Heart left ventricle (tissue), 13 donors: ENCODE measurements around the gene EMP2.

Experiments used
- POLR2A ChIP-seq, 2 donors: fragments of 450-650 bp; IDR thresholded peaks; one replicate each; pipeline ENCODE4 v1.6.1; 2017; ENCODE audit warnings: antibody characterized with exemption in 2 of 2, mild to moderate bottlenecking in 2 of 2, moderate library complexity in 2 of 2
- TF ChIP-seq, protein P1 (sequence below), 12 donors: fragments of 200-600 bp; sonication (generic) in 4 of 12; IDR thresholded peaks; one replicate each; pipeline versions ENCODE4 v1.5.0 to v1.8.0; 2018 to 2022; ENCODE audit warnings: antibody characterized with exemption in 12 of 12, mild to moderate bottlenecking in 5 of 12
- donor health status: ischemic (EF 13 %, LVEDD 7.1; RV severe dilation, severe dysfunction).
- donor health status: DM: no; HTN: yes; CAD: no.
- donor health status: DM: no; HTN: no; CAD: no.
- donor health status: ischemic (EF 25% LVEDD 6.9; RV normal size, moderate dysfunction).
- donor health status: ischemic (EF 25% LVEDD 5.7; RV mildly dilated, moderate dysfunction).
- donor health status: ischemic (EF 35%, LVEDD 5.7; RV mildly dilated, moderate dysfunction).
- donor health status: nonischemic (EF 11% LVEDD 7.7; RV severe dilation, severe dysfunction).
- donor health status: DM: yes; HTN: yes; CAD: no.
- donor health status: PGD.
- donor health status: ischemic (EF 29% LVEDD 5.4; RV normal size, mild dysfunction).
- donor health status: nonischemic (EF 23%, LVEDD 6.1; RV moderate dilation, normal function).

DNA sequence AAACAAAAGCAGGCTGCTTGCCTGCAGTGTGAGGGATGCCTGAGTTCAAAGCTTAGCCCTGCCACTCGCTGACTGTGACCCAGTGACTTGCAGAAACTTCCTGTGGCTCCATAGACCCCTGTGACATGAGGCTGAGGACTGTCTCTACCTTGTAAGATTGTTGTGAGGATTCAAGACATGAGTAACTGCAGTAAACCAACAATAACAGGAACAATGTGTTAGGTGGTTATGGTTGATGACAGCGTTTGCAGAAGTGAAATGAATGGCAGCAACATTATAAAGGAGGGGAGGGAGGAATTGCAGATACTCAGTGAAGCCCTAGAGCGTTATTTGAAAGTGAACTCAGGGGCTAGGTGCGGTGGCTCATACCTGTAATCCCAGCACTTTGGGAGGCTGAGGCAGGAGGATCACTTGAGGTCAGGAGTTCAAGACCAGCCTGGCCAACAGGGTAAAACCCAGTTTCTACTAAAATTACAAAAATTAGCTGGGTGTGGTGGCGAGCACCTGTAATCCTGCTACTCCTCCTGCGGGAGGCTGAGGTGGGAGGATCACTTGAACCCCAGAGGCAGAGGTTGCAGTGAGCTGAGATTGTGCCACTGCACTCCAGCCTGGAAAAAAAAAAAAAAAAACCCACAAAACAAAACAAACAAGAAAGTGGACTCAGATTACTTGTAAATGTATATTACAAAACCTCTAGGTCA, 33.5 kb upstream of the EMP2 start:
- TF ChIP-seq, protein P1, sequence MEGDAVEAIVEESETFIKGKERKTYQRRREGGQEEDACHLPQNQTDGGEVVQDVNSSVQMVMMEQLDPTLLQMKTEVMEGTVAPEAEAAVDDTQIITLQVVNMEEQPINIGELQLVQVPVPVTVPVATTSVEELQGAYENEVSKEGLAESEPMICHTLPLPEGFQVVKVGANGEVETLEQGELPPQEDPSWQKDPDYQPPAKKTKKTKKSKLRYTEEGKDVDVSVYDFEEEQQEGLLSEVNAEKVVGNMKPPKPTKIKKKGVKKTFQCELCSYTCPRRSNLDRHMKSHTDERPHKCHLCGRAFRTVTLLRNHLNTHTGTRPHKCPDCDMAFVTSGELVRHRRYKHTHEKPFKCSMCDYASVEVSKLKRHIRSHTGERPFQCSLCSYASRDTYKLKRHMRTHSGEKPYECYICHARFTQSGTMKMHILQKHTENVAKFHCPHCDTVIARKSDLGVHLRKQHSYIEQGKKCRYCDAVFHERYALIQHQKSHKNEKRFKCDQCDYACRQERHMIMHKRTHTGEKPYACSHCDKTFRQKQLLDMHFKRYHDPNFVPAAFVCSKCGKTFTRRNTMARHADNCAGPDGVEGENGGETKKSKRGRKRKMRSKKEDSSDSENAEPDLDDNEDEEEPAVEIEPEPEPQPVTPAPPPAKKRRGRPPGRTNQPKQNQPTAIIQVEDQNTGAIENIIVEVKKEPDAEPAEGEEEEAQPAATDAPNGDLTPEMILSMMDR (IDR thresholded peaks at IDR 0.05): no peak
- TF ChIP-seq POLR2A (IDR thresholded peaks at IDR 0.05): no peak
